Panc1 (cell line): ENCODE data around the gene TMEM204. TPM values are rescaled to one million over a fixed set of nuclear protein-coding genes. Genes with fewer than 3 reads are reported as not detected.

Experiments used
- ATAC-seq: fragments of 200-7000 bp; cut with Tn5 transposase; 2 replicates; pipeline ENCODE4 v1.9.1; 2020; ENCODE audit warnings: mild to moderate bottlenecking, moderate library complexity
- BruUV-seq: library from RNA; stranded (reverse); fragments of 400-500 nt; replicated peaks from 2 replicates; lab custom pipeline; 2021; lab: Mats Ljungman, UMichigan
- CTCF ChIA-PET: fragments of 300-600 bp; sonication (Branson Sonifier 250); formaldehyde crosslinking; loops from one replicate; lab custom pipeline; 2022; ENCODE audit warnings: antibody characterized with exemption; lab: Charles Lee
- POLR2A ChIA-PET: fragments of 300-600 bp; sonication (Branson Sonifier 250); formaldehyde crosslinking; loops from one replicate; lab custom pipeline; 2022; ENCODE audit warnings: antibody characterized with exemption; lab: Charles Lee
- DNase-seq: peaks from one replicate; pipeline ENCODE4 v3.0.0-alpha.2; 2010; ENCODE audit warnings: low read depth, low spot score
- H3K27ac ChIP-seq: 2 replicates; pipeline ENCODE4 v1.5.1; 2011; ENCODE audit warnings: mild to moderate bottlenecking, low read length, inconsistent platforms
- H3K27me3 ChIP-seq: fragments of 200-500 bp; sonication (Bioruptor generic); 2 replicates; pipeline ENCODE4 v1.6.0; 2014; ENCODE audit warnings: low read length, inconsistent platforms; ENCODE audit not compliant: control insufficient read depth, insufficient read depth
- H3K36me3 ChIP-seq: fragments of 200-500 bp; sonication (Bioruptor generic); 2 replicates; pipeline ENCODE4 v1.5.1; 2014; ENCODE audit warnings: inconsistent platforms, mild to moderate bottlenecking, low read length, moderate library complexity; ENCODE audit not compliant: control insufficient read depth, insufficient read depth
- H3K4me1 ChIP-seq: 2 replicates; pipeline ENCODE4 v1.5.1; 2011; ENCODE audit warnings: inconsistent platforms, mild to moderate bottlenecking, low read length, moderate library complexity; ENCODE audit not compliant: control insufficient read depth, insufficient read depth
- H3K4me3 ChIP-seq, 2 experiments: 2 replicates each; pipeline ENCODE4 v1.5.1; 2011 to 2012; ENCODE audit warnings: low read depth in 2 of 2, low read length in 2 of 2, mild to moderate bottlenecking in 2 of 2, inconsistent platforms in 1 of 2, moderate library complexity in 1 of 2
- H3K9me3 ChIP-seq: fragments of 200-500 bp; sonication (Bioruptor generic); 2 replicates; pipeline ENCODE4 v1.5.1; 2014; ENCODE audit warnings: low read depth, mild to moderate bottlenecking, inconsistent platforms, low read length, moderate library complexity; ENCODE audit not compliant: control insufficient read depth, insufficient read depth
- POLR2AphosphoS5 ChIP-seq: IDR thresholded peaks from 2 replicates; pipeline ENCODE4 v1.6.1; 2012; ENCODE audit warnings: mild to moderate bottlenecking, low read depth, low read length, moderate library complexity
- SIN3A ChIP-seq: IDR thresholded peaks from 2 replicates; pipeline ENCODE4 v1.6.1; 2012; ENCODE audit warnings: low read depth, mild to moderate bottlenecking, low read length, moderate library complexity, borderline replicate concordance; ENCODE audit not compliant: insufficient read depth
- TCF7L2 ChIP-seq: IDR thresholded peaks from 2 replicates; pipeline ENCODE4 v1.6.1; 2011; ENCODE audit warnings: mild to moderate bottlenecking, low read depth, low read length, inconsistent platforms
- in situ Hi-C: cut with HindIII; loops from 2 replicates; pipeline ENCODE4 v1.10.0; 2016; ENCODE audit warnings: low sequenced_read_pairs, low pct_unique_long_range_greater_than_20kb
- intact Hi-C: fragments of 100-400 bp; cut with micrococcal nuclease; formaldehyde crosslinking; loops from one replicate; pipeline ENCODE4 v1.10.0; 2022; ENCODE audit not compliant: unreplicated experiment
- total RNA-seq: library from RNA; stranded (reverse); gene quantifications from one replicate; pipeline ENCODE4 v1.2.1, GENCODE V29; 2021; ENCODE audit not compliant: unreplicated experiment
- TF ChIP-seq, protein P1 (sequence below), 2 experiments: IDR thresholded peaks; 2 replicates each; pipeline ENCODE4 v1.6.1; 2011 to 2012; ENCODE audit warnings: low read depth in 2 of 2, control low read depth in 1 of 2, low read length in 1 of 2, mild to moderate bottlenecking in 1 of 2, moderate library complexity in 1 of 2; ENCODE audit not compliant: insufficient read depth in 1 of 2
- TF ChIP-seq, protein P2 (sequence below): fragments of 450-650 bp; IDR thresholded peaks from 2 replicates; pipeline ENCODE4 v1.5.1; 2017; ENCODE audit warnings: mild to moderate bottlenecking

TMEM204 gene
- total RNA-seq, 1 experiment from 2014 or later = 0.13 TPM

DNA sequence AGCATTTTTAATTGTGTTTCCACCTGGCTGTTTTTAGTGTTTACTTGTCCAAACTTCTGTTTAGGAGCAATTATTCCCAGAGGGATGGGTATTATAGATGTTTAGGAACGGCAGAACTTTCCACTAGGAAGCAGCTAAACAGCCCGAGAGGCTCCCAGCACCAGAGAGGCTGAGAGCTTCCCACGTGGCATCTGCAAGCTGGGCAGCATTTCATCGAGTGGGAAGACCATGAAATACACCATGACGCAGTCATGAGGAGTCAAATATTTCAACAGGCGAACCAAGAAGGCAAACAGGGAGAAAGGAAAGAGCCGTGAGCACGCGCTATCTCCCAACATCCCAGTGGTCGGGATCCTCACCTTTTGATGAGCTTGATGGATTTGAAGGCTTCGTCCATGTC lies 24.1 kb downstream of the TMEM204 start:
- no peak for ATAC-seq
- intact Hi-C loops = no loop called here
- Histone ChIP-seq H3K9me3 (no peaks in the 10 kb centered on the region), H3K36me3 (no peaks in the 10 kb centered on the region; the same call in 1 of the 2 replicates), H3K27ac (no peak overlapping the region), H3K4me1 (no peaks in the 10 kb centered on the region), H3K27me3 (no peaks in the 10 kb centered on the region), H3K4me3 (no peak overlapping the region)
- ChIA-PET POLR2A (no interaction called here), CTCF (no interaction called here)
- no TSS peak for BruUV-seq
- TF ChIP-seq, protein P1, sequence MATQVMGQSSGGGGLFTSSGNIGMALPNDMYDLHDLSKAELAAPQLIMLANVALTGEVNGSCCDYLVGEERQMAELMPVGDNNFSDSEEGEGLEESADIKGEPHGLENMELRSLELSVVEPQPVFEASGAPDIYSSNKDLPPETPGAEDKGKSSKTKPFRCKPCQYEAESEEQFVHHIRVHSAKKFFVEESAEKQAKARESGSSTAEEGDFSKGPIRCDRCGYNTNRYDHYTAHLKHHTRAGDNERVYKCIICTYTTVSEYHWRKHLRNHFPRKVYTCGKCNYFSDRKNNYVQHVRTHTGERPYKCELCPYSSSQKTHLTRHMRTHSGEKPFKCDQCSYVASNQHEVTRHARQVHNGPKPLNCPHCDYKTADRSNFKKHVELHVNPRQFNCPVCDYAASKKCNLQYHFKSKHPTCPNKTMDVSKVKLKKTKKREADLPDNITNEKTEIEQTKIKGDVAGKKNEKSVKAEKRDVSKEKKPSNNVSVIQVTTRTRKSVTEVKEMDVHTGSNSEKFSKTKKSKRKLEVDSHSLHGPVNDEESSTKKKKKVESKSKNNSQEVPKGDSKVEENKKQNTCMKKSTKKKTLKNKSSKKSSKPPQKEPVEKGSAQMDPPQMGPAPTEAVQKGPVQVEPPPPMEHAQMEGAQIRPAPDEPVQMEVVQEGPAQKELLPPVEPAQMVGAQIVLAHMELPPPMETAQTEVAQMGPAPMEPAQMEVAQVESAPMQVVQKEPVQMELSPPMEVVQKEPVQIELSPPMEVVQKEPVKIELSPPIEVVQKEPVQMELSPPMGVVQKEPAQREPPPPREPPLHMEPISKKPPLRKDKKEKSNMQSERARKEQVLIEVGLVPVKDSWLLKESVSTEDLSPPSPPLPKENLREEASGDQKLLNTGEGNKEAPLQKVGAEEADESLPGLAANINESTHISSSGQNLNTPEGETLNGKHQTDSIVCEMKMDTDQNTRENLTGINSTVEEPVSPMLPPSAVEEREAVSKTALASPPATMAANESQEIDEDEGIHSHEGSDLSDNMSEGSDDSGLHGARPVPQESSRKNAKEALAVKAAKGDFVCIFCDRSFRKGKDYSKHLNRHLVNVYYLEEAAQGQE (IDR thresholded peaks at IDR 0.05; ENCODE audit: insufficient read depth in 1 of 2, low read depth in 2 of 2, low read length in 1 of 2) = no peak
- TF ChIP-seq SIN3A (no peak), POLR2AphosphoS5 (no peak), TCF7L2 (no peak)
- TF ChIP-seq, protein P2, sequence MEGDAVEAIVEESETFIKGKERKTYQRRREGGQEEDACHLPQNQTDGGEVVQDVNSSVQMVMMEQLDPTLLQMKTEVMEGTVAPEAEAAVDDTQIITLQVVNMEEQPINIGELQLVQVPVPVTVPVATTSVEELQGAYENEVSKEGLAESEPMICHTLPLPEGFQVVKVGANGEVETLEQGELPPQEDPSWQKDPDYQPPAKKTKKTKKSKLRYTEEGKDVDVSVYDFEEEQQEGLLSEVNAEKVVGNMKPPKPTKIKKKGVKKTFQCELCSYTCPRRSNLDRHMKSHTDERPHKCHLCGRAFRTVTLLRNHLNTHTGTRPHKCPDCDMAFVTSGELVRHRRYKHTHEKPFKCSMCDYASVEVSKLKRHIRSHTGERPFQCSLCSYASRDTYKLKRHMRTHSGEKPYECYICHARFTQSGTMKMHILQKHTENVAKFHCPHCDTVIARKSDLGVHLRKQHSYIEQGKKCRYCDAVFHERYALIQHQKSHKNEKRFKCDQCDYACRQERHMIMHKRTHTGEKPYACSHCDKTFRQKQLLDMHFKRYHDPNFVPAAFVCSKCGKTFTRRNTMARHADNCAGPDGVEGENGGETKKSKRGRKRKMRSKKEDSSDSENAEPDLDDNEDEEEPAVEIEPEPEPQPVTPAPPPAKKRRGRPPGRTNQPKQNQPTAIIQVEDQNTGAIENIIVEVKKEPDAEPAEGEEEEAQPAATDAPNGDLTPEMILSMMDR = no peak
- DNase-seq = no peak
- in situ Hi-C loops = no loop called here

GRCh38 chr16:1559446-1559975 lies 26.0 kb downstream of the TMEM204 start:
- no peaks in the 10 kb centered on the region; the same call in 1 of the 2 replicates for H3K36me3 ChIP-seq
- intact Hi-C loops = no loop called here
- no TSS peak for BruUV-seq

More at GRCh38 chr16:1559446-1559975, 26.0 kb downstream of the TMEM204 start:
- ATAC-seq (no peak), DNase-seq (no peak)
- ChIA-PET CTCF (no interaction called here), POLR2A (no interaction called here)
- TF ChIP-seq TCF7L2 (no peak), POLR2AphosphoS5 (no peak), SIN3A (no peak)
- TF ChIP-seq, protein P1 (IDR thresholded peaks at IDR 0.05; ENCODE audit: insufficient read depth in 1 of 2, low read depth in 2 of 2, low read length in 1 of 2) = no peak
- TF ChIP-seq, protein P2 = no peak
- in situ Hi-C loops = no loop called here
- Histone ChIP-seq H3K27ac (no peak overlapping the region), H3K9me3 (no peaks in the 10 kb centered on the region), H3K27me3 (no peaks in the 10 kb centered on the region), H3K4me3 (no peak overlapping the region), H3K4me1 (no peaks in the 10 kb centered on the region)
